Measurements from ENCODE around the gene LRRC10B. TPM values are rescaled to one million over a fixed set of nuclear protein-coding genes. Genes with fewer than 3 reads are reported as not detected.

LRRC10B gene
- total RNA-seq, 1 experiment from 2014 or later = not detected

- no peaks in the 10 kb centered on the region for H4K20me1 ChIP-seq (ENCODE audit: insufficient read depth)
- H3K4me1 ChIP-seq (ENCODE audit: control insufficient read depth in 1 of 2, insufficient read depth in 2 of 2, low read length in 2 of 2) = peaks cover 9 to 16% of the 10 kb centered on the region in 2 experiments; a peak in 3 of 4 replicates
- ATAC-seq (no peak), DNase-seq (ENCODE audit: low read depth, low spot score) (no peak)
- ChIA-PET RAD21 (ENCODE audit: low non-redundant PET in 1 of 2, low total read pairs in 2 of 2, uncharacterized antibody in 2 of 2, unreplicated experiment in 2 of 2) (no interaction called here), POLR2A (no interaction called here), CTCF (no interaction called here)
- H3K27me3 ChIP-seq (ENCODE audit: insufficient read depth, low read length) = peaks cover 7% of the 10 kb centered on the region; the same call in 1 of the 2 replicates
- H3K4me3 ChIP-seq (replicated peaks in 1 of 2; ENCODE audit: low read depth in 1 of 2, low read length in 2 of 2) = no peak overlapping the region
- no peak overlapping the region for H3K27ac ChIP-seq (ENCODE audit: low read depth, low read length)
- H3K79me2 ChIP-seq (ENCODE audit: insufficient read depth, low read length) = no peaks in the 10 kb centered on the region
- no peak overlapping the region for H3K9ac ChIP-seq (ENCODE audit: low read length)
- no peaks in the 10 kb centered on the region for H3K36me3 ChIP-seq (ENCODE audit: control insufficient read depth in 1 of 2, insufficient read depth in 2 of 2, low read length in 2 of 2)
- H2AFZ ChIP-seq (ENCODE audit: low read depth, low read length, poor library complexity, severe bottlenecking) = peak overlapping the region; percentile 96
- TF ChIP-seq EZH2phosphoT487 (IDR thresholded peaks at IDR 0.05; ENCODE audit: borderline replicate concordance) = no peak
- TF ChIP-seq FOSL1 (IDR thresholded peaks at IDR 0.05; ENCODE audit: low read depth) = no peak
- TF ChIP-seq SP1 (IDR thresholded peaks at IDR 0.05; ENCODE audit: low read depth) = no peak
- TF ChIP-seq CEBPB (IDR thresholded peaks at IDR 0.05; ENCODE audit: low read depth) = no peak
- TF ChIP-seq ZBTB33 (IDR thresholded peaks at IDR 0.05; ENCODE audit: extremely low read depth, insufficient replicate concordance, low read length) = no peak
- TF ChIP-seq SRF (IDR thresholded peaks at IDR 0.05; ENCODE audit: low read depth) = no peak
- TF ChIP-seq, protein P1, sequence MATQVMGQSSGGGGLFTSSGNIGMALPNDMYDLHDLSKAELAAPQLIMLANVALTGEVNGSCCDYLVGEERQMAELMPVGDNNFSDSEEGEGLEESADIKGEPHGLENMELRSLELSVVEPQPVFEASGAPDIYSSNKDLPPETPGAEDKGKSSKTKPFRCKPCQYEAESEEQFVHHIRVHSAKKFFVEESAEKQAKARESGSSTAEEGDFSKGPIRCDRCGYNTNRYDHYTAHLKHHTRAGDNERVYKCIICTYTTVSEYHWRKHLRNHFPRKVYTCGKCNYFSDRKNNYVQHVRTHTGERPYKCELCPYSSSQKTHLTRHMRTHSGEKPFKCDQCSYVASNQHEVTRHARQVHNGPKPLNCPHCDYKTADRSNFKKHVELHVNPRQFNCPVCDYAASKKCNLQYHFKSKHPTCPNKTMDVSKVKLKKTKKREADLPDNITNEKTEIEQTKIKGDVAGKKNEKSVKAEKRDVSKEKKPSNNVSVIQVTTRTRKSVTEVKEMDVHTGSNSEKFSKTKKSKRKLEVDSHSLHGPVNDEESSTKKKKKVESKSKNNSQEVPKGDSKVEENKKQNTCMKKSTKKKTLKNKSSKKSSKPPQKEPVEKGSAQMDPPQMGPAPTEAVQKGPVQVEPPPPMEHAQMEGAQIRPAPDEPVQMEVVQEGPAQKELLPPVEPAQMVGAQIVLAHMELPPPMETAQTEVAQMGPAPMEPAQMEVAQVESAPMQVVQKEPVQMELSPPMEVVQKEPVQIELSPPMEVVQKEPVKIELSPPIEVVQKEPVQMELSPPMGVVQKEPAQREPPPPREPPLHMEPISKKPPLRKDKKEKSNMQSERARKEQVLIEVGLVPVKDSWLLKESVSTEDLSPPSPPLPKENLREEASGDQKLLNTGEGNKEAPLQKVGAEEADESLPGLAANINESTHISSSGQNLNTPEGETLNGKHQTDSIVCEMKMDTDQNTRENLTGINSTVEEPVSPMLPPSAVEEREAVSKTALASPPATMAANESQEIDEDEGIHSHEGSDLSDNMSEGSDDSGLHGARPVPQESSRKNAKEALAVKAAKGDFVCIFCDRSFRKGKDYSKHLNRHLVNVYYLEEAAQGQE (IDR thresholded peaks at IDR 0.05; ENCODE audit: low read depth) = no peak
- TF ChIP-seq ELF1 (IDR thresholded peaks at IDR 0.05; ENCODE audit: borderline replicate concordance, low read depth) = no peak
- TF ChIP-seq POLR2AphosphoS5 (IDR thresholded peaks at IDR 0.05; ENCODE audit: low read depth, low read length) = no peak
- TF ChIP-seq CBX3 (IDR thresholded peaks at IDR 0.05; ENCODE audit: low read depth) = no peak
- no peak for TF ChIP-seq MAX (IDR thresholded peaks at IDR 0.05)
- no peak for TF ChIP-seq YY1 (IDR thresholded peaks at IDR 0.05; ENCODE audit: extremely low read depth, insufficient replicate concordance, low read depth, low read length)
- no peak for TF ChIP-seq EZH2 (IDR thresholded peaks at IDR 0.05)
- TF ChIP-seq, protein P2, sequence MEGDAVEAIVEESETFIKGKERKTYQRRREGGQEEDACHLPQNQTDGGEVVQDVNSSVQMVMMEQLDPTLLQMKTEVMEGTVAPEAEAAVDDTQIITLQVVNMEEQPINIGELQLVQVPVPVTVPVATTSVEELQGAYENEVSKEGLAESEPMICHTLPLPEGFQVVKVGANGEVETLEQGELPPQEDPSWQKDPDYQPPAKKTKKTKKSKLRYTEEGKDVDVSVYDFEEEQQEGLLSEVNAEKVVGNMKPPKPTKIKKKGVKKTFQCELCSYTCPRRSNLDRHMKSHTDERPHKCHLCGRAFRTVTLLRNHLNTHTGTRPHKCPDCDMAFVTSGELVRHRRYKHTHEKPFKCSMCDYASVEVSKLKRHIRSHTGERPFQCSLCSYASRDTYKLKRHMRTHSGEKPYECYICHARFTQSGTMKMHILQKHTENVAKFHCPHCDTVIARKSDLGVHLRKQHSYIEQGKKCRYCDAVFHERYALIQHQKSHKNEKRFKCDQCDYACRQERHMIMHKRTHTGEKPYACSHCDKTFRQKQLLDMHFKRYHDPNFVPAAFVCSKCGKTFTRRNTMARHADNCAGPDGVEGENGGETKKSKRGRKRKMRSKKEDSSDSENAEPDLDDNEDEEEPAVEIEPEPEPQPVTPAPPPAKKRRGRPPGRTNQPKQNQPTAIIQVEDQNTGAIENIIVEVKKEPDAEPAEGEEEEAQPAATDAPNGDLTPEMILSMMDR (IDR thresholded peaks at IDR 0.05 in 2 of 3, conservative IDR thresholded peaks at IDR 0.05 in 1 of 3; ENCODE audit: borderline replicate concordance in 1 of 3, insufficient read depth in 1 of 3, low read depth in 2 of 3, low read length in 2 of 3) = no peak
- no peak for TF ChIP-seq RAD21 (IDR thresholded peaks at IDR 0.05; ENCODE audit: low read depth)
- TF ChIP-seq POLR2A (IDR thresholded peaks at IDR 0.05; ENCODE audit: borderline replicate concordance, extremely low read depth, insufficient read depth, insufficient read length) = no peak
- no peaks in the 10 kb centered on the region for H3K9me2 ChIP-seq (ENCODE audit: insufficient read depth)
- intact Hi-C loops (cut with micrococcal nuclease) = no loop called here
- no peaks in the 10 kb centered on the region for H3K9me3 ChIP-seq (ENCODE audit: control insufficient read depth in 1 of 2, insufficient read depth in 1 of 2, low read depth in 1 of 2, low read length in 2 of 2)
- no TSS peak for BruUV-seq (replicated peaks)
- 0 out of 2 replicates have a peak overlapping the region, but pooled peaks have one; percentile 85 for H3K4me2 ChIP-seq (ENCODE audit: low read length)
These were observed 1.4 kb upstream of the LRRC10B start for GRCh38 chr11:61507012-61507768.

Measured in HCT116 (cell line).